Panc1 (cell line): ENCODE data around the gene TTLL11. TPM values are rescaled to one million over a fixed set of nuclear protein-coding genes. Genes with fewer than 3 reads are reported as not detected.
"Not testable (repeated sequence)": the region's sequence is repeated elsewhere in the genome, so short reads cannot be mapped to it uniquely, and the experiment has no call there.

Experiments used
- ATAC-seq: fragments of 200-7000 bp; cut with Tn5 transposase; 2 replicates; pipeline ENCODE4 v1.9.1; 2020; ENCODE audit warnings: mild to moderate bottlenecking, moderate library complexity
- BruUV-seq: library from RNA; stranded (reverse); fragments of 400-500 nt; replicated peaks from 2 replicates; lab custom pipeline; 2021; lab: Mats Ljungman, UMichigan
- CTCF ChIA-PET: fragments of 300-600 bp; sonication (Branson Sonifier 250); formaldehyde crosslinking; loops from one replicate; lab custom pipeline; 2022; ENCODE audit warnings: antibody characterized with exemption; lab: Charles Lee
- POLR2A ChIA-PET: fragments of 300-600 bp; sonication (Branson Sonifier 250); formaldehyde crosslinking; loops from one replicate; lab custom pipeline; 2022; ENCODE audit warnings: antibody characterized with exemption; lab: Charles Lee
- DNase-seq: peaks from one replicate; pipeline ENCODE4 v3.0.0-alpha.2; 2010; ENCODE audit warnings: low read depth, low spot score
- H3K27ac ChIP-seq: 2 replicates; pipeline ENCODE4 v1.5.1; 2011; ENCODE audit warnings: mild to moderate bottlenecking, low read length, inconsistent platforms
- H3K27me3 ChIP-seq: fragments of 200-500 bp; sonication (Bioruptor generic); 2 replicates; pipeline ENCODE4 v1.6.0; 2014; ENCODE audit warnings: low read length, inconsistent platforms; ENCODE audit not compliant: control insufficient read depth, insufficient read depth
- H3K36me3 ChIP-seq: fragments of 200-500 bp; sonication (Bioruptor generic); 2 replicates; pipeline ENCODE4 v1.5.1; 2014; ENCODE audit warnings: inconsistent platforms, mild to moderate bottlenecking, low read length, moderate library complexity; ENCODE audit not compliant: control insufficient read depth, insufficient read depth
- H3K4me1 ChIP-seq: 2 replicates; pipeline ENCODE4 v1.5.1; 2011; ENCODE audit warnings: inconsistent platforms, mild to moderate bottlenecking, low read length, moderate library complexity; ENCODE audit not compliant: control insufficient read depth, insufficient read depth
- H3K4me3 ChIP-seq, 2 experiments: 2 replicates each; pipeline ENCODE4 v1.5.1; 2011 to 2012; ENCODE audit warnings: low read depth in 2 of 2, low read length in 2 of 2, mild to moderate bottlenecking in 2 of 2, inconsistent platforms in 1 of 2, moderate library complexity in 1 of 2
- H3K9me3 ChIP-seq: fragments of 200-500 bp; sonication (Bioruptor generic); 2 replicates; pipeline ENCODE4 v1.5.1; 2014; ENCODE audit warnings: low read depth, mild to moderate bottlenecking, inconsistent platforms, low read length, moderate library complexity; ENCODE audit not compliant: control insufficient read depth, insufficient read depth
- CTCF ChIP-seq: fragments of 450-650 bp; IDR thresholded peaks from 2 replicates; pipeline ENCODE4 v1.5.1; 2017; ENCODE audit warnings: mild to moderate bottlenecking
- POLR2AphosphoS5 ChIP-seq: IDR thresholded peaks from 2 replicates; pipeline ENCODE4 v1.6.1; 2012; ENCODE audit warnings: mild to moderate bottlenecking, low read depth, low read length, moderate library complexity
- SIN3A ChIP-seq: IDR thresholded peaks from 2 replicates; pipeline ENCODE4 v1.6.1; 2012; ENCODE audit warnings: low read depth, mild to moderate bottlenecking, low read length, moderate library complexity, borderline replicate concordance; ENCODE audit not compliant: insufficient read depth
- TCF7L2 ChIP-seq: IDR thresholded peaks from 2 replicates; pipeline ENCODE4 v1.6.1; 2011; ENCODE audit warnings: mild to moderate bottlenecking, low read depth, low read length, inconsistent platforms
- in situ Hi-C: cut with HindIII; loops from 2 replicates; pipeline ENCODE4 v1.10.0; 2016; ENCODE audit warnings: low sequenced_read_pairs, low pct_unique_long_range_greater_than_20kb
- intact Hi-C: fragments of 100-400 bp; cut with micrococcal nuclease; formaldehyde crosslinking; loops from one replicate; pipeline ENCODE4 v1.10.0; 2022; ENCODE audit not compliant: unreplicated experiment
- total RNA-seq: library from RNA; stranded (reverse); gene quantifications from one replicate; pipeline ENCODE4 v1.2.1, GENCODE V29; 2021; ENCODE audit not compliant: unreplicated experiment
- TF ChIP-seq, protein P1 (sequence below), 2 experiments: IDR thresholded peaks; 2 replicates each; pipeline ENCODE4 v1.6.1; 2011 to 2012; ENCODE audit warnings: low read depth in 2 of 2, control low read depth in 1 of 2, low read length in 1 of 2, mild to moderate bottlenecking in 1 of 2, moderate library complexity in 1 of 2; ENCODE audit not compliant: insufficient read depth in 1 of 2

Gene TTLL11
- total RNA-seq, 1 experiment from 2014 or later = 1.1 TPM

GRCh38 chr9:122118343-122119165 lies 25.4 kb upstream of the TTLL11 start:
- Histone ChIP-seq H3K4me1 (no peaks in the 10 kb centered on the region), H3K27me3 (no peaks in the 10 kb centered on the region), H3K27ac (no peak overlapping the region), H3K9me3 (no peaks in the 10 kb centered on the region), H3K36me3 (no peaks in the 10 kb centered on the region), H3K4me3 (no peak overlapping the region)
- no TSS peak for BruUV-seq
- POLR2A ChIA-PET = no interaction called here
- no peak for ATAC-seq
- in situ Hi-C loops (no loop called here), intact Hi-C loops (no loop called here)
- CTCF ChIA-PET = interaction anchor here (0.6 kb wide), 1 partner anchor 19 kb away, joined by 5 read pairs; no protein-coding TSS in a partner anchor
- no peak for DNase-seq
- TF ChIP-seq TCF7L2 (no peak), CTCF (no peak)

DNA sequence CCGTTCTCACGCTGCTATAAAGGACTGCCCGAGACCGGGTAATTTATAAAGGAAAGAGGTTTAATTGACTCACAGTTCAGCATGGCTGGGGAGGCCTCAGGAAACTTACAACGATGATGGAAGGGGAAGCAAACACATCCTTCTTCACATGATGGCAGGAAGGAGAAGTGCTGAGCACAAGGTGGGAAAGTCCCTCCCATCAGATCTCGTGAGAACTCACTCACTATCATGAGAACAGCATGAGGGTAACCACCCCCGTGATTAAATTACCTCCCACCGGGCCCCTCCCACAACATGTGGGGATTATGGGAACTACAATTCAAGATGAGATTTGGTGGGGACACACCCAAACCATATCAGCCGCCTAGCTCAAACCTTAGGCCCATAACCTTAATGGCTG lies 24.1 kb upstream of the TTLL11 start:
- CTCF ChIA-PET = interaction anchor here (0.8 kb wide), 1 partner anchor 27 kb away, joined by 4 read pairs; no protein-coding TSS in a partner anchor
- BruUV-seq, in situ Hi-C loops: not testable (repeated sequence)

DNA sequence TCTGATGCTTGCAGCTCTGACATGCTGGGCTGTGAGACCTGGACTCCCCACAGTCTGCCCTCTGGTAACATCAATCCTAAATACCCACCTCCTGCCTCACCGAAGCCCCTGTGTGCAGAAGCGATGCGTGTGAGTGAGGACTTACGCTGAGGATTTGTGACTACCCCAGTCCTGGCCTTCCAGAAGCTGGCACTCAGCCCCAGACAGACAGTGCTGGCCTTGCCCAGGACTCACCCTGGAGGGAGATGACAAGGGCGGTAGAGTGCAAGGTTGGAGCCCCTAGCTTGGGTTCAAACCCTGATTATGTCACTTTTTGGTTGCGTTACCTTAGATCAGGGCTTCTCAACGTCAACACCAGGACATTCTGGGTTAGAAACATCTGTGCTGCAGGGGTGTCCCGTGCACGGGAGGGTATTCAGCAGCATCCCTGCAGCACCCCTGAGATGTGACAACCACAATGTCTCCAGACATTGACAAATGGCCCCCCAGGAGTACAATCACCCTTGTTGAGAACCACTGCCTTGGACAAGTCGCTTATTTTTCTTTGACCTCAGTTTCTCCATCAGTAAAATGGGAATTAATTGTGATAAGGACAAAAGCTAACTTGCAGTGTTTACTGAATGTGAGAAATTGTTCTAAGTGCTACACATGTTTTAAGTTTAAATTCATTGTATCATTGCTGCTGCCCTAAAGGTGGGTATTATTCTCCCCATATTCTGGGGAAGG lies 23.5 kb upstream of the TTLL11 start:
- BruUV-seq = no TSS peak
- Histone ChIP-seq H3K27me3 (no peaks in the 10 kb centered on the region), H3K27ac (no peak overlapping the region), H3K4me1 (no peaks in the 10 kb centered on the region), H3K4me3 (no peak overlapping the region), H3K9me3 (no peaks in the 10 kb centered on the region), H3K36me3 (no peaks in the 10 kb centered on the region)
- POLR2A ChIA-PET = no interaction called here
- intact Hi-C loops = no loop called here
- DNase-seq (no peak), ATAC-seq (no peak)
- TF ChIP-seq SIN3A = no peak
- CTCF ChIA-PET = interaction anchor here (0.8 kb wide), 1 partner anchor 28 kb away, joined by 4 read pairs; no protein-coding TSS in a partner anchor
- in situ Hi-C loops = no loop called here

More for the DNA sequence above, 24.1 kb upstream of the TTLL11 start:
- intact Hi-C loops, H3K27me3 ChIP-seq, ATAC-seq, DNase-seq, H3K4me1 ChIP-seq, H3K4me3 ChIP-seq, H3K9me3 ChIP-seq, POLR2A ChIA-PET, H3K36me3 ChIP-seq, H3K27ac ChIP-seq: not testable (repeated sequence)

GRCh38 chr9:122116040-122116439 lies 22.9 kb upstream of the TTLL11 start:
- in situ Hi-C loops (no loop called here), intact Hi-C loops (no loop called here)
- DNase-seq (no peak), ATAC-seq (no peak)
- no TSS peak for BruUV-seq
- CTCF ChIA-PET = no interaction called here
- POLR2A ChIA-PET = interaction anchor here (0.6 to 0.9 kb wide), 2 partner anchors 18 to 1400 kb away, joined by 3 to 5 read pairs; no protein-coding TSS in a partner anchor
- no peaks in the 10 kb centered on the region for H3K27me3 ChIP-seq
- no peaks in the 10 kb centered on the region for H3K4me1 ChIP-seq
- no peak overlapping the region for H3K4me3 ChIP-seq
- TF ChIP-seq, protein P1, sequence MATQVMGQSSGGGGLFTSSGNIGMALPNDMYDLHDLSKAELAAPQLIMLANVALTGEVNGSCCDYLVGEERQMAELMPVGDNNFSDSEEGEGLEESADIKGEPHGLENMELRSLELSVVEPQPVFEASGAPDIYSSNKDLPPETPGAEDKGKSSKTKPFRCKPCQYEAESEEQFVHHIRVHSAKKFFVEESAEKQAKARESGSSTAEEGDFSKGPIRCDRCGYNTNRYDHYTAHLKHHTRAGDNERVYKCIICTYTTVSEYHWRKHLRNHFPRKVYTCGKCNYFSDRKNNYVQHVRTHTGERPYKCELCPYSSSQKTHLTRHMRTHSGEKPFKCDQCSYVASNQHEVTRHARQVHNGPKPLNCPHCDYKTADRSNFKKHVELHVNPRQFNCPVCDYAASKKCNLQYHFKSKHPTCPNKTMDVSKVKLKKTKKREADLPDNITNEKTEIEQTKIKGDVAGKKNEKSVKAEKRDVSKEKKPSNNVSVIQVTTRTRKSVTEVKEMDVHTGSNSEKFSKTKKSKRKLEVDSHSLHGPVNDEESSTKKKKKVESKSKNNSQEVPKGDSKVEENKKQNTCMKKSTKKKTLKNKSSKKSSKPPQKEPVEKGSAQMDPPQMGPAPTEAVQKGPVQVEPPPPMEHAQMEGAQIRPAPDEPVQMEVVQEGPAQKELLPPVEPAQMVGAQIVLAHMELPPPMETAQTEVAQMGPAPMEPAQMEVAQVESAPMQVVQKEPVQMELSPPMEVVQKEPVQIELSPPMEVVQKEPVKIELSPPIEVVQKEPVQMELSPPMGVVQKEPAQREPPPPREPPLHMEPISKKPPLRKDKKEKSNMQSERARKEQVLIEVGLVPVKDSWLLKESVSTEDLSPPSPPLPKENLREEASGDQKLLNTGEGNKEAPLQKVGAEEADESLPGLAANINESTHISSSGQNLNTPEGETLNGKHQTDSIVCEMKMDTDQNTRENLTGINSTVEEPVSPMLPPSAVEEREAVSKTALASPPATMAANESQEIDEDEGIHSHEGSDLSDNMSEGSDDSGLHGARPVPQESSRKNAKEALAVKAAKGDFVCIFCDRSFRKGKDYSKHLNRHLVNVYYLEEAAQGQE (IDR thresholded peaks at IDR 0.05; ENCODE audit: insufficient read depth in 1 of 2, low read depth in 2 of 2, low read length in 1 of 2) = no peak
- TF ChIP-seq SIN3A (no peak), TCF7L2 (no peak), CTCF (no peak), POLR2AphosphoS5 (no peak)
- H3K36me3 ChIP-seq = no peaks in the 10 kb centered on the region
- H3K9me3 ChIP-seq = no peaks in the 10 kb centered on the region
- H3K27ac ChIP-seq = no peak overlapping the region
